Osteoblast (primary cell): ENCODE measurements around the gene ANKH. TPM values are rescaled to one million over a fixed set of nuclear protein-coding genes. Genes with fewer than 3 reads are reported as not detected.

ENCODE experiments used
- DNase-seq: peaks from one replicate; pipeline ENCODE4 v3.0.0; 2011; ENCODE audit warnings: low spot score, mixed read lengths; ENCODE audit not compliant: insufficient read length; ENCODE audit errors: missing footprints
- H2AFZ ChIP-seq: 2 replicates; pipeline ENCODE4 v1.6.0; 2011; ENCODE audit warnings: mild to moderate bottlenecking, low read length
- H3K27ac ChIP-seq: 2 replicates; pipeline ENCODE4 v1.5.1; 2011; ENCODE audit warnings: mild to moderate bottlenecking, low read depth, low read length, moderate library complexity
- H3K27me3 ChIP-seq: 2 replicates; pipeline ENCODE4 v1.6.0; 2012; ENCODE audit warnings: mild to moderate bottlenecking, control low read depth, inconsistent platforms, low read length, moderate library complexity; ENCODE audit not compliant: insufficient read depth
- H3K36me3 ChIP-seq: 2 replicates; pipeline ENCODE4 v1.5.1; 2011; ENCODE audit warnings: mild to moderate bottlenecking, low read length, control low read depth, moderate library complexity; ENCODE audit not compliant: insufficient read depth
- H3K4me1 ChIP-seq: 2 replicates; pipeline ENCODE4 v1.5.1; 2011; ENCODE audit warnings: mild to moderate bottlenecking, low read length, control low read depth, moderate library complexity; ENCODE audit not compliant: insufficient read depth
- H3K4me2 ChIP-seq: 2 replicates; pipeline ENCODE4 v1.6.0; 2011; ENCODE audit warnings: mild to moderate bottlenecking, low read length; ENCODE audit not compliant: insufficient read depth
- H3K4me3 ChIP-seq: fragments of 200-600 bp; sonication (generic); 3 replicates; pipeline ENCODE4 v1.5.1; 2012; ENCODE audit warnings: mild to moderate bottlenecking, low read length, inconsistent platforms; ENCODE audit not compliant: insufficient read depth
- H3K79me2 ChIP-seq: 2 replicates; pipeline ENCODE4 v1.6.0; 2012; ENCODE audit warnings: mild to moderate bottlenecking, low read length, control low read depth, inconsistent platforms; ENCODE audit not compliant: insufficient read depth
- H3K9me3 ChIP-seq: 2 replicates; pipeline ENCODE4 v1.5.1; 2011; ENCODE audit warnings: low read depth, low read length, control low read depth
- H4K20me1 ChIP-seq: 2 replicates; pipeline ENCODE4 v1.6.0; 2012; ENCODE audit warnings: mild to moderate bottlenecking, low read length, control low read depth; ENCODE audit not compliant: insufficient read depth
- CTCF ChIP-seq: IDR thresholded peaks from 2 replicates; pipeline ENCODE4 v1.5.1; 2011; ENCODE audit warnings: mild to moderate bottlenecking, low read depth, low read length, moderate library complexity; ENCODE audit errors: extremely low read depth
- total RNA-seq: library from RNA; depleted of rRNA; stranded (reverse); fragments of >200 nt; gene quantifications from 2 replicates; pipeline ENCODE4 v1.2.3, GENCODE V29; 2012

Gene ANKH
- total RNA-seq, 1 donor = 125 TPM

DNA sequence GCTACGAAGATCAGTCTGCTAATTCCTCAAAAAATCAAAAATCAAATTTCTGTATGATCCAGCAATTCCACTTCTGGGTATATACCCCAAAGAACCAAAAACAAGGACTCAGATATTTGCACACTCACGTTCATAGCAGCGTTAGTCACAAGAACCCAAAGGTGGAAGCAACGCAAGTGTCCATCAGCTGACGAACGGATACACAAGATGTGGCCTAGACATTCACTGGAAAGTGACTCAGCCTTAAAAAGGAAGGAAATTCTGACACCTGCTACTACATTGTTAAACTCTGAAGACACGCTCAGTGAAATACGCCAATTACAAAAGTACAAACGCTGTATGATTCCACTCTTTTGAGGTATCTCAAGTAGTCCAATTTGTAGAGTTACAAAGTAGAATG, 113.7 kb downstream of the ANKH start:
- no peaks in the 10 kb centered on the region for H3K4me1 ChIP-seq
- no peak overlapping the region for H3K27ac ChIP-seq
- no peaks in the 10 kb centered on the region for H3K9me3 ChIP-seq
- DNase-seq = no peak
- H3K27me3 ChIP-seq = no peaks in the 10 kb centered on the region
- H3K36me3 ChIP-seq = peaks cover 45% of the 10 kb centered on the region
- H3K79me2 ChIP-seq = peaks cover 5% of the 10 kb centered on the region
- H4K20me1 ChIP-seq = peaks cover 10% of the 10 kb centered on the region
- no peak overlapping the region for H3K4me2 ChIP-seq
- H2AFZ ChIP-seq = no peak overlapping the region
- no peak for TF ChIP-seq CTCF
- H3K4me3 ChIP-seq = no peak overlapping the region

- Histone ChIP-seq H3K4me1 (no peaks in the 10 kb centered on the region), H3K27ac (no peak overlapping the region), H3K4me2 (no peak overlapping the region), H3K27me3 (no peaks in the 10 kb centered on the region), H4K20me1 (peaks cover 9% of the 10 kb centered on the region), H3K4me3 (no peak overlapping the region), H2AFZ (no peak overlapping the region), H3K36me3 (peaks cover 50% of the 10 kb centered on the region), H3K9me3 (no peaks in the 10 kb centered on the region), H3K79me2 (peaks cover 2% of the 10 kb centered on the region)
- no peak for DNase-seq
- TF ChIP-seq CTCF = no peak
Observed at GRCh38 chr5:14756478-14756877, 115.1 kb downstream of the ANKH start.

DNA sequence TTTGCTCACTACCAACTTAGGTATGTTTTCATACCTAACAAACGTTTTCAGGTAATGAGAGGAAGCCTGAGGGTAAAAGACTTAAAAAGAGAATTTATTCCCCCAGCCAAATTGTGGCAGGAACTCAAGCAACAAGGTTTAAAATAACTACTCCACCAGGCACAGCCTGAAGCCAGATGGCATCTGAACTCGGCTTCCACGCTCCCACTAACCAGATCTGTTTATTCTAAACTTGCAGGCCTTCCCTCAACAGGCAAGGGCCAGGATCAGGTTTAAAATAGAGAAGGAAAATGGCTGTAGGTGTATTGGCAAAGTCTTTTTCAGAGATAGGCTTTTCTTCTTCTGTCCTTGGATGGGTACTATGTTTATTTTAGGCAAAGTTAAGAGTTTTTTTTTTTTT, 117.6 kb downstream of the ANKH start:
- H3K4me2 ChIP-seq = no peak overlapping the region
- H3K79me2 ChIP-seq = no peaks in the 10 kb centered on the region
- peaks cover 55% of the 10 kb centered on the region for H3K36me3 ChIP-seq
- H3K27ac ChIP-seq = no peak overlapping the region
- H3K27me3 ChIP-seq = no peaks in the 10 kb centered on the region
- no peaks in the 10 kb centered on the region for H3K9me3 ChIP-seq
- no peak for DNase-seq
- H2AFZ ChIP-seq = no peak overlapping the region
- no peaks in the 10 kb centered on the region for H3K4me1 ChIP-seq
- TF ChIP-seq CTCF = no peak
- no peaks in the 10 kb centered on the region for H4K20me1 ChIP-seq
- no peak overlapping the region for H3K4me3 ChIP-seq

GRCh38 chr5:14753292-14753691, 118.3 kb downstream of the ANKH start:
- H3K27me3 ChIP-seq = no peaks in the 10 kb centered on the region
- H3K79me2 ChIP-seq = no peaks in the 10 kb centered on the region
- no peaks in the 10 kb centered on the region for H4K20me1 ChIP-seq
- H2AFZ ChIP-seq = no peak overlapping the region
- no peaks in the 10 kb centered on the region for H3K9me3 ChIP-seq
- TF ChIP-seq CTCF = no peak
- peaks cover 56% of the 10 kb centered on the region for H3K36me3 ChIP-seq
- no peaks in the 10 kb centered on the region for H3K4me1 ChIP-seq
- no peak for DNase-seq
- no peak overlapping the region for H3K4me3 ChIP-seq
- H3K27ac ChIP-seq = no peak overlapping the region
- H3K4me2 ChIP-seq = no peak overlapping the region
